ENCODE measurements around the gene TMEM198. TPM values are rescaled to one million over a fixed set of nuclear protein-coding genes. Genes with fewer than 3 reads are reported as not detected.

The TMEM198 gene
- total RNA-seq, 4 donors from 2014 or later = 0.56 to 1.9 (median 1.4) TPM

DNA sequence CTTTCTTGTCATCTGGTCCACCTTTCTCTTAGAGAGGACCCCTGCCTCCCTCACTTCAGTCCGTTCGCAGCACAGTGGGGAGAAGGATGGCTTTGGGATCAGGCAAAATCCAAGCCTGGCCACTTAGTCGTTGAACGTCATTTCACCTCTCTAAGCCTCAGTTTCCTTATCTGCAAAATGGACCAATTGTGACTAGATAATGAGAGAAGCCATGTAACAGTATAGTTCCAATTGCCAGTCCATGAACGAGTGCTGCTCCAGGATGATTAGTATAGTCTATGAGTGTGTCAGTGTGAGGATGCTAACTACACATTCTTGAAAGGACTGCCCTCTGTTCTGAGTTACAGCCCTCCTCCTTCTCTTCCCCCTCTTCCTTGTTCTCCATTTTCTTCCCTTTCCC, 29.3 kb downstream of the TMEM198 start:
- Histone ChIP-seq H3K36me3 (peaks cover under 1% of the 10 kb centered on the region), H3K27me3 (peaks cover 19% of the 10 kb centered on the region), H3K27ac (no peak overlapping the region), H3K9me3 (no peaks in the 10 kb centered on the region), H3K4me3 (no peak overlapping the region), H3K4me1 (peaks cover 20% of the 10 kb centered on the region)
- TF ChIP-seq EP300 (IDR thresholded peaks at IDR 0.05) (no peak), CTCF (IDR thresholded peaks at IDR 0.05) (no peak)
- WGBS = 72% methylated on average over 5 of the region's 5 CpGs
- no peak for DNase-seq (ENCODE audit: low spot score in 2 of 2)

DNA sequence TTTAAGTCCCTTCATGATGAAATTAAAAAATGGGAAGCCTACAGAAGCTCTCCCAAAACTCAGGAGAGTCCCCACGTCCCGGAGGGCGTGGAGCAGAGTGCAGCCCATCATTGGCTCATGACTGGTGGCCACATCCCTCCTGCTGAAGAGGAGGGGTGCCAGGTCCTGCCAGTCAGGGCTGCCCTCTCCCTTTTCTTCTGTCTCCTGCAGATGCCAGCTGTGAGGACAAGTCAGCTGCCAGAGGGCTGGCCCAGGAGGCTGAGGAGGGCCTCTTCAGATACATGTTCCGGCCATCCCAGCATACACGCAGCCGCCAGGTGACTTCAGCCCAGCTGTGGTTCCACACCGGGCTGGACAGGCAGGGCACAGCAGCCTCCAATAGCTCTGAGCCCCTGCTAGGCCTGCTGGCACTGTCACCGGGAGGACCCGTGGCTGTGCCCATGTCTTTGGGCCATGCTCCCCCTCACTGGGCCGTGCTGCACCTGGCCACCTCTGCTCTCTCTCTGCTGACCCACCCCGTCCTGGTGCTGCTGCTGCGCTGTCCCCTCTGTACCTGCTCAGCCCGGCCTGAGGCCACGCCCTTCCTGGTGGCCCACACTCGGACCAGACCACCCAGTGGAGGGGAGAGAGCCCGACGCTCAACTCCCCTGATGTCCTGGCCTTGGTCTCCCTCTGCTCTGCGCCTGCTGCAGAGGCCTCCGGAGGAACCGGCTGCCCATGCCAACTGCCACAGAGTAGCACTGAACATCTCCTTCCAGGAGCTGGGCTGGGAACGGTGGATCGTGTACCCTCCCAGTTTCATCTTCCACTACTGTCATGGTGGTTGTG, 30.9 kb downstream of the TMEM198 start:
- TF ChIP-seq POLR2AphosphoS5 (IDR thresholded peaks at IDR 0.05) (no peak), POLR2A (IDR thresholded peaks at IDR 0.05) (no peak), CTCF (IDR thresholded peaks at IDR 0.05) (no peak), EP300 (IDR thresholded peaks at IDR 0.05) (no peak)
- Histone ChIP-seq H3K9me3 (no peaks in the 10 kb centered on the region), H3K4me1 (peaks cover 23% of the 10 kb centered on the region), H3K36me3 (no peaks in the 10 kb centered on the region), H3K27me3 (peaks cover 19% of the 10 kb centered on the region), H3K4me3 (no peak overlapping the region), H3K27ac (no peak overlapping the region)
- 73% methylated on average over 15 of the region's 22 CpGs for WGBS
- no peak for DNase-seq (ENCODE audit: low spot score in 2 of 2)

- H3K36me3 ChIP-seq = no peaks in the 10 kb centered on the region
- H3K9me3 ChIP-seq = no peaks in the 10 kb centered on the region
- no peak for DNase-seq (ENCODE audit: low spot score in 2 of 2)
- 87% methylated on average over 6 of the region's 6 CpGs for WGBS
- no peak overlapping the region for H3K4me3 ChIP-seq
- peaks cover 19% of the 10 kb centered on the region for H3K27me3 ChIP-seq
- peaks cover 15% of the 10 kb centered on the region for H3K4me1 ChIP-seq
- no peak overlapping the region for H3K27ac ChIP-seq
- TF ChIP-seq EP300 (IDR thresholded peaks at IDR 0.05) = no peak
- TF ChIP-seq POLR2AphosphoS5 (IDR thresholded peaks at IDR 0.05) = no peak
- no peak for TF ChIP-seq CTCF (IDR thresholded peaks at IDR 0.05)
- no peak for TF ChIP-seq POLR2A (IDR thresholded peaks at IDR 0.05)
These were observed 32.0 kb downstream of the TMEM198 start for GRCh38 chr2:219575566-219576504.

DNA sequence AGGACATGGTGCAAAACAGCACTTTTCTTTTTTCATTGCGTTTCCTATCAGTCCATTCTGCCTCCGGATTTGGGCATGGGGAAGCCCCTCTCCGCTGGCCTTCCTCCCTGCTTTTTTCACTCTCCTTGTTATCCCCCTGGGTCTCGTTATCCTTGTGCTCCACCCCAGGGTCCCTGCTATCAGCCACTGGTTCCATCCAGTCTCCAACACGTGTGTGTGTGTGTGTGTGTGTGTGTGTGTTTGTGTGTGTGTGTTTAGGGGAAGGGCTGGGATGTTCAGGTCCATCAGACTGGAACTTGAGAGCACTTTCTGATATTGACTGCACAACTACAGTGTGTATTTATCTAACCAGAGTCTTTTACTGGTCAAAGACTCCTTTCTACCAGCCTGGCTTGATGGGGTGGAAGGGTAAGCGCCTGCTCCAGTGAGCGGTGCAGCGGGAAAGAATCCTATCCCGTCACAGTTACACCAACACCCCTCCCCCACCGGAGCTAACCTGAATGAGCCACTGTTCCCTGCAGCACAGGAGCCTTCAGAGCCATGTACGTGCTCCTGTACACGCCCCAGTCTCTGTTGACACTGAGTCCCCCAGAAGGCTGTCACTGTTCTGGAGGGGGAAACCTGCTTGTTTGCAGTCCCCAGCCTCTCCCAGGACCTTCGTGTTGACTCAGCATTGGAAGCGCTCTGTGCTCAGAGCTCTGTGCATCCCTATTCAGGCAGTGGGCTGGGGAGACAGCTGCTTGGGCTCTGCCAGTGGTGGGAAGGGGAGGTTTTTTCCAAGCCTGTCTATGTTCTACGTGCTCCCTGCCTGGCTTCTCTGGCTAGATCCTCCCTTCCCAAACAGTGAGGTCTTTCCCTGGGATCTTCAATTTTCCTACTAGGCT, 32.9 kb downstream of the TMEM198 start:
- Histone ChIP-seq H3K4me1 (peaks cover 9% of the 10 kb centered on the region), H3K4me3 (no peak overlapping the region), H3K36me3 (no peaks in the 10 kb centered on the region), H3K9me3 (no peaks in the 10 kb centered on the region), H3K27me3 (peaks cover 22% of the 10 kb centered on the region), H3K27ac (no peak overlapping the region)
- DNase-seq (ENCODE audit: low spot score in 2 of 2) = no peak
- WGBS = 26% methylated on average over 15 of the region's 15 CpGs
- no peak for TF ChIP-seq POLR2A (IDR thresholded peaks at IDR 0.05)
- TF ChIP-seq POLR2AphosphoS5 (IDR thresholded peaks at IDR 0.05) = no peak
- no peak for TF ChIP-seq EP300 (IDR thresholded peaks at IDR 0.05)
- no peak for TF ChIP-seq CTCF (IDR thresholded peaks at IDR 0.05)
